Psoas muscle (tissue), 8 donors: Measurements from ENCODE around the gene UNC45B. TPM values are rescaled to one million over a fixed set of nuclear protein-coding genes. Genes with fewer than 3 reads are reported as not detected.
"Not testable (repeated sequence)": the region's sequence is repeated elsewhere in the genome, so short reads cannot be mapped to it uniquely, and the experiment has no call there.

Experiments
- ATAC-seq, 4 donors: fragments of 200-7000 bp; cut with Tn5 transposase; one replicate each; pipeline ENCODE4 v1.9.1; 2020; ENCODE audit warnings: moderate library complexity in 3 of 4, mild to moderate bottlenecking in 2 of 4
- DNase-seq, 2 donors: peaks; one replicate each; pipeline ENCODE4 v3.0.0-alpha.2; 2020
- H3K27ac ChIP-seq: fragments of 200-600 bp; one replicate; pipeline ENCODE4 v1.8.0; 2022
- H3K27me3 ChIP-seq, 3 donors: fragments of 200-600 bp in 1 of 3; one replicate each; pipeline versions ENCODE4 v1.6.1 to v1.8.0; 2013 to 2022; ENCODE audit warnings: low read length in 2 of 3, mild to moderate bottlenecking in 2 of 3, moderate library complexity in 1 of 3; ENCODE audit not compliant: insufficient read depth in 3 of 3
- H3K36me3 ChIP-seq, 2 donors: fragments of 200-600 bp in 1 of 2; one replicate each; pipeline versions ENCODE4 v1.6.1 to v1.8.0; 2013 to 2022; ENCODE audit warnings: low read depth in 1 of 2, mild to moderate bottlenecking in 1 of 2, moderate library complexity in 1 of 2; ENCODE audit not compliant: insufficient read depth in 1 of 2
- H3K4me1 ChIP-seq: fragments of 200-600 bp; one replicate; pipeline ENCODE4 v1.8.0; 2022
- H3K4me3 ChIP-seq: fragments of 200-600 bp; one replicate; pipeline ENCODE4 v1.8.0; 2022; ENCODE audit warnings: mild to moderate bottlenecking
- H3K9me3 ChIP-seq: fragments of 200-600 bp; one replicate; pipeline ENCODE4 v1.8.0; 2022
- WGBS, 3 donors: extraction: QIAGEN DNeasy Blood & Tissue Kit; methylation state at CpG; one replicate each; pipeline versions ENCODE4 v1.1.6 to v1.1.7; 2013; 5-methylcytosine and 5-hydroxymethylcytosine counted together
- intact Hi-C, 2 donors: fragments of 100-400 bp; cut with DNase I; formaldehyde crosslinking; loops; one replicate each; pipeline versions ENCODE4 v1.11.0 to v1.14.2; 2022
- polyA plus RNA-seq, 3 donors: library from polyadenylated mRNA; stranded (reverse); fragments of 200-250 nt; gene quantifications; one replicate each; pipeline ENCODE4 v1.2.3, GENCODE V29; 2013
- total RNA-seq, 4 donors: library from RNA; stranded (reverse); fragmentation: NEBNext Ultra II Directional in 2 of 4; extraction: Animal tissue kit (Norgen Biotek cat#: 25700) in 2 of 4; gene quantifications; one replicate each; pipeline versions ENCODE4 v1.2.1 to v1.2.4, GENCODE V29; 2021 to 2023
- TF ChIP-seq, protein P1 (sequence below): fragments of 200-600 bp; IDR thresholded peaks from one replicate; pipeline ENCODE4 v1.8.0; 2022; ENCODE audit warnings: antibody characterized with exemption
- donor health status: healthy with polysubstance abuse.
- donor health status: DM: no; HTN: no; CAD: no; lungs with moderate emphysema.
- donor health status: Bipolar disorder and iron deficiency.
- donor health status: healthy.
- donor health status: DM: yes; HTN: yes; CAD: no.
- donor health status: DM: no; HTN: no; CAD: no.
- donor health status: DM: no; HTN: no; CAD: no.
- donor health status: DM: yes; HTN: yes; CAD: no.

Gene UNC45B
- total and polyA plus RNA-seq, 7 donors: 6.2 to 395 (median 109) TPM

DNA sequence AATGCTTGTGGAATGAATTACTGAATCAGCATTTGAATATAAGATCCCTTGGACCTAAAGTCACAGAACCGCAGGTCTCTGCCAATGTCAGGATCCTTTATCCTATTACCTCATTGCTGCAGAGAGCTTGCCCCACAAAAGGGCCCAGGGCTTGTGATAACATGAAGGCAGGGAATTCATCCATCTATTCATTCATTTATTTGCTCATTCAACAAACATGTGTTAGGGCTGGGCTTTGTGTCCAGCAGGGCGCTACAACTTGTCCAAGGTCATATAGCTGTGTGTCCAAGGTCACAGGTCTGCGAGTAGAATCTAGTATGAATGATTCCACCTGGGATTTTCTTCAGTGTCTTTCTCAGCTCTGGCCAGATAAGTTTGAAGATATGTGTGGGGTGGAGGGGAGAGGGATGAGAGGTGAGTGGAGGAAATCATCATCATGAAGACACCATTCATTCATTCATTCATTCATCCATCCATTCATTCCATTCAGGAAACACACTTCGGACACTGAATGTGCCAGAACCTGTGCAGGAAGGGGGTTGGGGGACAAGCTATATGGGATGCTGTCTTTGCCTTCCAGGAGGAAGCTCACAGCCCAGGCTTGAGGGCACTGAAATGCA lies 1.3 kb upstream of the UNC45B start:
- DNase-seq (no peak), ATAC-seq (peak in 1 of 4 donors; percentile 15)
- WGBS, 3 donors: 49 to 58% (median 50%) methylated on average over 4 of the region's 4 CpGs
- peaks cover 29% of the 10 kb centered on the region for H3K4me1 ChIP-seq
- H3K36me3 ChIP-seq: peaks cover 0 to 22% of the 10 kb centered on the region in 2 donors
- H3K27ac ChIP-seq: peak overlapping the region; percentile 94
- H3K4me3 ChIP-seq: peak overlapping the region; percentile 78
- TF ChIP-seq, protein P1, sequence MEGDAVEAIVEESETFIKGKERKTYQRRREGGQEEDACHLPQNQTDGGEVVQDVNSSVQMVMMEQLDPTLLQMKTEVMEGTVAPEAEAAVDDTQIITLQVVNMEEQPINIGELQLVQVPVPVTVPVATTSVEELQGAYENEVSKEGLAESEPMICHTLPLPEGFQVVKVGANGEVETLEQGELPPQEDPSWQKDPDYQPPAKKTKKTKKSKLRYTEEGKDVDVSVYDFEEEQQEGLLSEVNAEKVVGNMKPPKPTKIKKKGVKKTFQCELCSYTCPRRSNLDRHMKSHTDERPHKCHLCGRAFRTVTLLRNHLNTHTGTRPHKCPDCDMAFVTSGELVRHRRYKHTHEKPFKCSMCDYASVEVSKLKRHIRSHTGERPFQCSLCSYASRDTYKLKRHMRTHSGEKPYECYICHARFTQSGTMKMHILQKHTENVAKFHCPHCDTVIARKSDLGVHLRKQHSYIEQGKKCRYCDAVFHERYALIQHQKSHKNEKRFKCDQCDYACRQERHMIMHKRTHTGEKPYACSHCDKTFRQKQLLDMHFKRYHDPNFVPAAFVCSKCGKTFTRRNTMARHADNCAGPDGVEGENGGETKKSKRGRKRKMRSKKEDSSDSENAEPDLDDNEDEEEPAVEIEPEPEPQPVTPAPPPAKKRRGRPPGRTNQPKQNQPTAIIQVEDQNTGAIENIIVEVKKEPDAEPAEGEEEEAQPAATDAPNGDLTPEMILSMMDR: no peak
- intact Hi-C loops: loop anchor here in 1 of 2 donors (2.0 to 10.0 kb wide), 2 partner anchors 96 to 388 kb away; partner anchors contain the start of genes SLFN12L and SLFN5
- no peaks in the 10 kb centered on the region for H3K27me3 ChIP-seq
- no peaks in the 10 kb centered on the region for H3K9me3 ChIP-seq

DNA sequence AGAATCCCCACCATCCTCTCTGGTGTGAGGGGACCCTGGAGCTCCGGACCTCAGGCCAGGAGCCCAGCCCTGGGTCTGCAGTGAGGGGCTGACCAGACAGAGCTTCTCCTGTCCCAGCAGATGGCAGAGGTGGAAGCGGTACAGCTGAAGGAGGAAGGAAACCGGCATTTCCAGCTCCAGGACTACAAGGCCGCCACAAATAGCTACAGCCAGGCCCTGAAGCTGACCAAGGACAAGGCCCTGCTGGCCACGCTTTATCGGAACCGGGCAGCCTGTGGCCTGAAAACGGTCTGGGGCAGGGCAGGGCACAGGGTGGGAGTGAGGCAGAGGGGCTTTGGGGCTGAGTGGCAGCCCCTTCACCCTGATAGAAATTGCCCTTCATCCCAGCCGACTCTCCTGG lies 527 bp downstream of the UNC45B start:
- no peaks in the 10 kb centered on the region for H3K9me3 ChIP-seq
- TF ChIP-seq, protein P1: no peak
- H3K27me3 ChIP-seq: no peaks in the 10 kb centered on the region
- ATAC-seq: peak; percentile 8 to 51 (median 31)
- peak overlapping the region; percentile 94 for H3K27ac ChIP-seq
- peaks cover 0 to 40% of the 10 kb centered on the region in 2 donors for H3K36me3 ChIP-seq
- intact Hi-C loops: loop anchor here in 1 of 2 donors (10.0 kb wide), 1 partner anchor 387 kb away; the partner anchor contains the start of gene SLFN12L
- 23 to 25% (median 23%) methylated on average over 8 to 9 of the region's 9 CpGs for WGBS, 3 donors
- H3K4me1 ChIP-seq: peaks cover 29% of the 10 kb centered on the region
- no peak for DNase-seq
- peak overlapping the region; percentile 78 for H3K4me3 ChIP-seq

DNA sequence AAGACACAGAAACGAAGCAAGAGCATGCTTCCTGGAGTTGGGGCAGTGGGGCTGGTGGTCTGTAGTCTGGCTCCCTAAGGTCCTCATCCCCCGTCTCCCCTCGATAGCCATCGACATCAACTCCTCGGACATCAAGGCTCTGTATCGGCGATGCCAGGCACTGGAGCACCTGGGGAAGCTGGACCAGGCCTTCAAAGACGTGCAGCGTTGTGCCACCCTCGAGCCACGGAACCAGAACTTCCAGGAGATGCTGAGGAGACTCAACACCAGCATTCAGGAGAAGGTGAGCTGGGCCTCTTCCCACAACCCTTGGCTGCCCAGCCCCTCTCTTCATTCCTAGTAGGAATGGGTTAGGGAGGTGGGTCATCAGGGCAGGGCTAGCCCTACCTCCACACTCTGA lies 2.3 kb downstream of the UNC45B start:
- no peak for ATAC-seq
- no peak for DNase-seq
- intact Hi-C loops: loop anchor here in 1 of 2 donors (10.0 kb wide), 1 partner anchor 385 kb away; the partner anchor contains the start of gene SLFN12L
- Histone ChIP-seq H3K9me3 (no peaks in the 10 kb centered on the region), H3K27ac (peak overlapping the region; percentile 94), H3K36me3 (peaks cover 0 to 58% of the 10 kb centered on the region in 2 donors), H3K27me3 (no peaks in the 10 kb centered on the region), H3K4me1 (peaks cover 29% of the 10 kb centered on the region), H3K4me3 (peak overlapping the region; percentile 78)
- TF ChIP-seq, protein P1: no peak
- 90 to 91% (median 91%) methylated on average over 11 of the region's 11 CpGs for WGBS, 3 donors

DNA sequence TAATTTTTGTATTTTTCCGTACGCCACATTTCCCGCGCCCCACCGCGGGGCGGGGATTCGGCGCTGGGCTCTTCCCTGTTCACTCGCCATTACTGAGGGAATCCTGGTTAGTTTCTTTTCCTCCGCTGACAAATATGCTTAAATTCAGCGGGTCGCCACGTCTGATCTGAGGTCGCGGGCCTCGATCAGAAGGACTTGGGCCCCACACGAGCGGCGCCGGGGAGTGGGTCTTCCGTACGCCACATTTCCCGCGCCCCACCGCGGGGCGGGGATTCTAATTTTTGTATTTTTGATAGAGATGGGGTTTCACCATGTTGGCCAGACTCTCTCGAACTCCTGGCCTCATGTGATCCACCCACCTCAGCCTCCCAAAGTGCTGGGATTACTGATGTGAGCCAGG lies 3.5 kb downstream of the UNC45B start:
- Histone ChIP-seq H3K4me1 (peaks cover 26% of the 10 kb centered on the region), H3K36me3 (peaks cover 0 to 70% of the 10 kb centered on the region in 2 donors)
- DNase-seq, H3K9me3 ChIP-seq, ATAC-seq, H3K4me3 ChIP-seq, H3K27ac ChIP-seq, H3K27me3 ChIP-seq, intact Hi-C loops: not testable (repeated sequence)
- 91 to 93% (median 92%) methylated on average over 29 of the region's 29 CpGs for WGBS, 3 donors

DNA sequence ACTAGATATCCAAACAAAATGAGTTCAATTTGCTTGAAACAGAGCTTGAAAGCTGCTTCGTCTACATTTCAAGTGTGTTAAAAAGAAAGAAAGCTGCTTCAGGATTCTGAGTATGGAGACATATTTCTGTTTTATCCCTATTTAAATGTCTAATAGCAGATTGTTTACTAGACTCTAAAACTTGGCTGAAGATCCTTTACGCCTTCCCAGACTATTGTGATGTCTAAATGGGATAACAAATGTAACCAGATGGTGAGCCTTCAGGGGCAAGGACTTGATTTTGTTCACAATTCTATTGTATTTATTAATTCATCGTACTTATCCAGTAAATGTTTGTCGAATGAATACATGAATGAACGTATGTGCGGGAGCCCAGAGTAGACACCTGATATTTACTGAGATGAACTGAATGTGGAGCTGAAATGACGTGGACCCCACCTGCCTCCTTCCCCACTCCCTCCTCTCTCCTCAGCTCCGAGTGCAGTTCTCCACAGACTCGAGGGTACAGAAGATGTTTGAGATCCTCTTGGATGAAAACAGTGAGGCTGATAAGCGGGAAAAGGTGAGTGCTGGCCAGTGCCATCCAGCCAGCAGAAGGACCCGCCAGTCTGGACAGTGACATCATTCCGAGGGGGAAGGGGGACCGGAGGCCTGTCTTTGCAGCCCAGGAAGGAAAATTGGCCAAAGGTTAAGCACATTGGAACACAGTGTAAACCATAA lies 5.0 kb downstream of the UNC45B start:
- no peak for DNase-seq
- ATAC-seq: no peak
- peaks cover 18% of the 10 kb centered on the region for H3K4me1 ChIP-seq
- peaks cover 0 to 85% of the 10 kb centered on the region in 2 donors for H3K36me3 ChIP-seq
- H3K4me3 ChIP-seq: no peak overlapping the region
- TF ChIP-seq, protein P1: no peak
- H3K9me3 ChIP-seq: no peaks in the 10 kb centered on the region
- peak overlapping the region; percentile 36 for H3K27ac ChIP-seq
- WGBS, 3 donors: 59 to 74% (median 72%) methylated on average over 13 of the region's 13 CpGs
- intact Hi-C loops: no loop called here
- H3K27me3 ChIP-seq: no peaks in the 10 kb centered on the region
